NCI-H446 (cell line): ENCODE results near the gene ZNF511.

ENCODE experiments used
- DNase-seq, 2 experiments: peaks; one replicate each; lab custom pipeline; 2025; lab: John Stamatoyannopoulos, UW

ZNF511 gene

GRCh38 chr10:133292919-133293809 is 15.6 kb upstream of the ZNF511 start:
- no peak for DNase-seq

GRCh38 chr10:133293810-133294119 is 14.9 kb upstream of the ZNF511 start:
- no peak for DNase-seq

GRCh38 chr10:133294189-133294588 is 14.5 kb upstream of the ZNF511 start:
- DNase-seq, result no peak

DNA sequence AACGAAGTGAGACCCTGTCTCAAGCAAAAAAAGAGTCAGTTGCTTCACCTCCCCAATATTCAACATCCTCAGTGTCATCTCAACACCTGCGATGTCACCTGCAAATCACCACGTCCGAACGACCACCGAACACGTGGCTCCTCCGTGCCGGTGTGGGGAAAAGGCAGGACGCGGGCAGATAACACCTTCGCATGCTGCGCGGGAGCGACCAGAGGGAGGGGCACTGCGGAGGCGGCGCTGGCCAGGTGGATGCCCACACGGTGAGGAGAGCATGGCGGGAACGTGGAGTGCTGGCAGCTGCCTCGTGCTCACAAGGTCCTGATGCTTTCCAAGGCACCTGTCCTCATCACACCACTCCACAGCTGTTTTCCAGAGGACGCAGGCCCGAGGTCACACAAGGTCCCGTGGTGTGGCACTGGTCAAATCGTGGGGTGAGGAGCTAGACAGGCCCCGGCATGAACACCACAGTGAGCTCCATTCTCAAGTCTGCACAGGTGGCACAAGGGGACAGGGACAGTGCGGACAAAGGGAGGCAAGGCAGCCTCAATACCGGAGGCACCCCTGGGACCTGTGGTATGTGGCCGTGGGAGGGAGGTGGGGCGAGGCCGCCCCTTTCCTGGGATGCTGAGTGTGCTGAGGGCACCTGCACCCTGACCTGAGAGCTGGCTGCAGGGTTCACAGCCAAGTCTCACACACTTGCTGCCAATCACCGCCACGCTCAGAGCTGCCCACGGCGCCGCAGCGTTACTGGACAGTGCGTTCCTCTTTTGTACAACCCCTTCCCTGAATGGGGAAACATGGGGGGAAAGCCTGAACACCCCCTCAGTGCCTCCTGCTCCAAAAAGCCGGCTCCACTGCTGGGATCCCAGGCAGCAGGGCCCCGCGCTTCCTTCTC is 13.0 kb upstream of the ZNF511 start:
- no peak for DNase-seq

DNA sequence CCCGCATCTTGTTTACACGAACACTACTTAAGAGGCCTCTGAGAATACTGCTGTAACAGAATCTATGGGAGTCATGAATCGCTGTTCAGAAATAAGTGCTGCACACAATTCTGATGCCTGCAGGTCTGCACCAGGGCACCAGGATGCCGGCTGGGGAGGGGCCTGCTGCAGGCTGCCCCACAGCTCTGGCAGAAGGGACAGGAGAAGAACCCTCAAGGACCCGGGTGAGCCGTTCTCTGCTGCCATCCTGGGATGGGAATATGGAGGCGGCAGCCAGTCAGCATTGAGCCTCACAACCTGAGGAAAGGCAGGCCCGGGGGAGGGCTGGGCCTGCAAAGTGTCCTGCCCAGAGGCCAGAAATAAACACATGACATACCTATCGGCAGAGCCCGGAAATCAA is 11.2 kb upstream of the ZNF511 start:
- DNase-seq, result no peak

- no peak for DNase-seq
These were observed 10.2 kb upstream of the ZNF511 start for GRCh38 chr10:133298466-133298865.

DNA sequence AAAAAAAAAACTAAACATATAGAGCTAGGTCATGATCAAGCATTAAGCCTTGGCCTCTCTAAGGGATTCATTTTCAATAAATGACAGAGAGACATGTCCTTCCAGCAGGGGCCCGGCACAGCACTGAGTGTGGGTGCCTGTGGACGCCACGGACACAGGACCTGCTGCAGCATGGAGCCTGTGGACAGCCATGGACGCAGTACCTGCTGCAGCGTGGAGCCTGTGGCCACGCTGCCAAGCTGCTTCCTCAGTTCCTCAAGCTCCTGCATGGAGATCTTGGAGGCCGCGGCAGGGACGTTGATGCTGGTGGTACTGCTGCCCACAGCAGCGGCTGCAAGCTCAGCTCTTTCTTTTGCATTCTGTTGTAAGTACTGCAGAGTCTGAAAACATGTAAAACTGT is 9.5 kb upstream of the ZNF511 start:
- no peak for DNase-seq

GRCh38 chr10:133299738-133300137 is 9.0 kb upstream of the ZNF511 start:
- DNase-seq, result no peak

- DNase-seq, result no peak
These were observed 6.5 kb upstream of the ZNF511 start for GRCh38 chr10:133302230-133302629.

DNA sequence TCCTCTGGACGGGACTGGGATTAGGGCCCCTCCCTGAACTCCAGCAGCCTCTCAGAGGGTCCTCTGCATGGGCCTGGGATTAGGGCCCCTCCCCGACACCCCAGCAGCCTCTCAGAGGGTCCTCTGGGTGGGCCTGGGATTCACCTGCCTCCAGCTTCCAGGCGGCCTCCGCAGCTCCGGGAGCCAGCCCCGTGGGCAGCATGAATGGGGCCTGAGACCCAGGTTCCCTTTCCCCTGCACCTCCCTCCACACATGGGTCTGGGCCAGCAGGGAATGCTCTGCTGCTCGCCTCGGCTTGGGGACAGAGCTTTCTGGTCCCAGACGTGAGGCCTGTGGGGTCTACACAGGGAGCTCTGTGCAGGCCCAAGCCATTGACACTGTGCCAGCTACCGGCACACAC is 5.5 kb upstream of the ZNF511 start:
- no peak for DNase-seq

DNA sequence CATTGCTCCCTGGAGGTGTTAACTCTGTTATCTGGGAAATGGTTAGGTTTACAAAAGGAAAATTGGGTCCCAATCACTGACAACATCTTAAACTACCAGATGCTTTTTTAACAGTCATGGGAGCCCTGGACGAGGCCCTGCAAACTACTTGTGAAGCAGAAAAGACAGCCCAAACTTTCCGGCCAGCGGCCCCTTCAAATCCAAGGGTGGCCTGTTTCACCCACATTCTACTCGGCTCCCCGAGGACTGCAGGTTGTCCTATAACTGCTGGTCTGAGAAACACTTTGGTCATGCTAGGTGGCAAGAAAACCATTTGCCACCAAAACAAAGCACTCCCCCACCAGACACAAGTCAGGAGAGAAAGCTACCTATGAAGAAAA is 2.6 kb upstream of the ZNF511 start:
- DNase-seq, result no peak

DNA sequence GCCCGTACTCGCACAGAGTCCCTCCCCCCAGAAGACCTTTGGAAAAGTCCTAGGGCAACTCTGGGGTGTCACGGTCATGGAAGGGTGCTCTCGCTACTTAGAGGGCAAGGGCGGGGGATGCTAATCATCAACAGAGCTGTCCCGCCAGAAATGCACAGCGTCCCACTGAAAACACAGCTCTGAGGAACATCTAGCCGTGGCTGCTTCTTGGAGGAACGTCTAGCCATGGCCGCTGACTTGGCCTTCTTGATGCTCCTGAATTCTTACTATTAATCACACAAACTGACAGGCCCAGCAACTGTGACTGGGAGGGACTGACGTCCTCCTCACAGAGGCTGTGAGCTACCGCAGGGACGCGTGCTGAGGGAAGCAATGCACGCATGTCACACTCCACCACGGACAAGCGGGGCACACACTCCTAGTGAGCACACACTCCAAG is 1.8 kb upstream of the ZNF511 start:
- no peak for DNase-seq

GRCh38 chr10:133307776-133308420 is 816 bp upstream of the ZNF511 start:
- DNase-seq, result no peak

GRCh38 chr10:133309100-133309719 is 496 bp downstream of the ZNF511 start:
- peak; percentile 44 to 82 for DNase-seq

DNA sequence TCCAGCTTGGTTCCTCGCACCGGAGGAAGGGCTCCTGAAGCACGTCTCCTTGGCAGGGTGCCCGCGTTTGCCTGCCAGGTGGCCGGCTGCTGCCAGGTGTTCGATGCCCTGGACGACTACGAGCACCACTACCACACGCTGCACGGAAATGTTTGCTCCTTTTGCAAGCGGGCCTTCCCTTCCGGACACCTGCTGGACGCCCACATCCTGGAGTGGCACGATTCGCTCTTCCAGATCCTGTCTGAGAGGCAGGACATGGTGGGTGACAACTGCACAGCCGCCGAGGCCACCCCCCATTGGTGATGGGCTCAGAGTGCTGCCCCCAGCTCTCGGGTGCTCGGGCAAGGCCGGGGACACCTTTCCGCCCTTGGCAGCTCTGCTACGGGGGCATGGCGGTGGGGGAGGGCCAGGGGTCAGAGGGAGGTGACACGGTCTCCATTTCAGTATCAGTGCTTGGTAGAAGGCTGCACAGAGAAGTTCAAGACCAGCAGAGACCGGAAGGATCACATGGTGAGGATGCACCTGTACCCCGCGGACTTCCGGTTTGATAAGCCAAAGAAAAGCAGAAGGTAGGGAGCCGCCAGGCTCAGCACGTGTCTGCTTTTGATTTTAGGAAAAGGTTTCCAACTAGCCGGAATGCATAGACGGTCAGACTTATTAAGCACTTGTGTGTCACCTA is 1.1 kb downstream of the ZNF511 start:
- no peak for DNase-seq

DNA sequence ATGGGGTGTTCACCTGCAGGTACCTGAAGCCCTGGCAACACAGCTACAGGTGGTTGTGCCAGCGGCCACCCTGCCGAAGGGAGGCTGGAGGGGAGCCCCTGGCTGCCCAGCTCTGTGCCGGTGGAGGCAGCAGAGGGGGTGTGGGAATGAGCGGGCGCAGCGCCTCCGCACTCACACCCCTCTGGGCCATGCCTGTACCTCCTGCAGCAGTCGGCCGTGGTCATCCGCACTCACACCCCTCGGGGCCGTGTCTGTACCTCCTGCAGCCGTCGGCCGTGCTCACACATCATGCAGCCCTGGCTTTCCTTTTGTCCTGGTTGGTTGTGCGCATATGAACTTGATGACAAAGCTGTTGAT is 1.7 kb downstream of the ZNF511 start:
- no peak for DNase-seq

- no peak for DNase-seq
These were observed 2.1 kb downstream of the ZNF511 start for GRCh38 chr10:133310789-133311188.

DNA sequence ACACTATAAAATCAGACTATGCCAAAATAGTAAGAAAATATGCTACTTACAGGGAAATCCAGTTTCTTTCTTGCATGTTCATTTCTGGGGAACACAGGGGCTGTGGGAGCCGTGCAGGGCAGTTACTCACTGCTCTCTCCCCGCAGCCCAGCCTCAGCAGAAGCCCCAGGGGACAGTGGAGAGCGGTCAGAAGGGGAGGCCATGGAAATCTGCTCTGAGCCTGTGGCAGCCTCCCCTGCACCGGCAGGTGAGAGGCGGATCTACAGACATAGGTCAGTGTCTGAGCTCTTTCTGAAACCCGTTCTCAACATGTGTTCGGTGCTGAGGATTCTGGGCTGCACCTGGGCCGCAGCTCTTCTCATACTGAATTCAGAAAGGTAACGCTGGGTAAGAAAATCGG is 2.9 kb downstream of the ZNF511 start:
- DNase-seq, result no peak

DNA sequence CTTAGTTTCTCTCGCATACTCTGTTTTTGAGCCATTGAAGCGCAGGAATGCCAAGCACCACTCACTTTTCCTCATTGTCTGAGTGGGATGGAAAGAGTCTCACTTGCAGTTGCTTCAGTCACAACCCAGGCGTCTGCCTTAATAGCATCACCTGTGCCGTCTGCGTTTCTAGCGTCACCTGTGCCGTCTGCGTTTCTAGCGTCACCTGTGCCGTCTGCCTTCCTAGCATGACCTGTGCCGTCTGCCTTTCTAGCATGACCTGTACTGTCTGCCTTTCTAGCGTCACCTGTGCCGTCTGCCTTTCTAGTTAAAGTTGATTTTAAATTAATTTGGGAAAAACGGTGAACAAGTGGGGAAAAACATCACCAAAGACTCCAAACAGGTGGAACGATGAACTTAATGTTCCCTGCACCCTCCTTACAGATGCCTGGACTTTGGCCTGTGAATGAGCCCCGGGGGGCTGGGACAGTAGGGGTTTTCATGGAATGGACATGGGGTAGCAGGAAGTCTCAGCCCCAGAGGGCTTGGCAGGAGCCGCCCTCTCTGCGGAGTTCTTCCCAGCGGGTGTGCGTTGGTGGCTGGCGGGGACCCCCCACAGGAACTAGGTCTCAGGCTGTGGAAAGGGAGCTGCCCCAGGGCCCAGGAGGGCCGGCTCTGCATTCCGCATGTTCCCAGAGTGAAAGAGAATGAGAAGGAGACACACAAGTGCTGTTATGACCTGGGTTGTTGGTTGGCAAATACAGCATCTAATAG is 3.5 kb downstream of the ZNF511 start:
- DNase-seq, result no peak

DNA sequence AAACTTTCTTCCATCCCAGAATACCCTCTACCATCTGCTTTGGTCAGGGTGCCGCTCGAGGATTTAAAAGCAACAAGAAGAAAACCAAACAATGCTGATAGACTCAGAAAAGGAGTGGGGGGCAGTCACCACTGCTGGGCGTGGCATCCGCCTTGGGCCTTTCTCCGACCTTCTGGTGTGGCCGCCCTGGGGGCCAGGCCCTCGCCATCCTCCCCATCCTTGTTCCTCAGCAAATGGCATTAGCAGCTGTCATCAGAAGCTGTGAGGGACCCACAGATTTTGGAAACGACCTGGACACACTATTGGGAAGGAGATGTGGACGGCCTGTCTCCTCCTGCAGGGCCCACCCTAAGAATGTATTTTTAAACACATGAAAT is 4.0 kb downstream of the ZNF511 start:
- no peak for DNase-seq

- no peak for DNase-seq
These were observed 4.5 kb downstream of the ZNF511 start for GRCh38 chr10:133313192-133313591.
